ENCODE results near the gene ZNF619. TPM values are rescaled to one million over a fixed set of nuclear protein-coding genes. Genes with fewer than 3 reads are reported as not detected.

The ZNF619 gene
- total RNA-seq, 4 donors from 2014 or later = 8.2 to 10.2 (median 9.7) TPM

DNA sequence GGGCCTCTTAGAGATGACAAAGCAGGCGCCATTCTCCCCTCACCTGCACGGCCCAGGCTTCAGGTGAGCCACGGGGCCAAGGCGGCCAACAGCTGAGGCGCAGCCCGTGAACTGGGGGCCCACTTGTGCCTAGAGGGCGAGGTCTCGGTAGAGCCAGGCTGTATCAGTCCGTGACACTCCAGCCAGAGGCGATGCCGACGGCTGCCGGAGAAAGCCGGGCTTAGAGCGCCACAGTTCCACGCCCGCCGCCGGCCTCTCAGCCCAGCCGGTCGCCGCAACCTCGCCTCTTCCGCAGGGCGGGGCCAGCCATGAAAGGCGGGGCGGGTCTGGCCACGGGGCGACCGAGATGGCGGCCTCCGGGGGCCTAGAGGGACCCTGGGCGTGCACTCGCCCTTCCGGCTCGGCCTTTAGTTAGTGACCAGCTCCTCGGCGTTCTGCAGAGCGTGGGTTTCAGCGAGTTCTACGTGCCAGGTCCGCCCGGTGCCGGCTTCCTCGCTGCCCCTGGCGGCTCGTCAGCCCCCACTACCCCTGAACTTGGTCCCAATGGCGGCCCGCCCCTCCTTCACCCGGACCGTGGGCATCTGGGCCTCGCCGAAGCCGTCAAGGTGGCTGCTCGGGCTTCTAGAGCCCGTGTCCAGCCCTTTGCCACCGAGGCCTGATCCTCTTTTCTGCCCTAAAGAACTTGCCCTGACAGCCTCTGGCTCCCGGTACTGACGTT, 47.8 kb downstream of the ZNF619 start, which contains the start of gene ZNF621:
Gene ZNF621, plus strand, starts transcription at position 393 of the 718 bp plus-strand sequence. CDS start 881 bp downstream, outside the sequence.
- peak within 1 kb of the TSS; percentile 75 to 90 (median 85) for H3K27ac ChIP-seq
- peaks cover 4% of the 10 kb centered on the region in 2 donors for H3K36me3 ChIP-seq
- no peaks in the 10 kb centered on the region for H3K27me3 ChIP-seq
- H3K4me3 ChIP-seq (replicated peaks in 1 of 3) = peak within 1 kb of the TSS; percentile 78 to 99 (median 90)
- H3K4me1 ChIP-seq = peaks cover 0 to 19% of the 10 kb centered on the region in 2 donors
- TF ChIP-seq POLR2A (IDR thresholded peaks at IDR 0.05) = peak in 1 of 2 donors; percentile 94
- TF ChIP-seq, protein P1, sequence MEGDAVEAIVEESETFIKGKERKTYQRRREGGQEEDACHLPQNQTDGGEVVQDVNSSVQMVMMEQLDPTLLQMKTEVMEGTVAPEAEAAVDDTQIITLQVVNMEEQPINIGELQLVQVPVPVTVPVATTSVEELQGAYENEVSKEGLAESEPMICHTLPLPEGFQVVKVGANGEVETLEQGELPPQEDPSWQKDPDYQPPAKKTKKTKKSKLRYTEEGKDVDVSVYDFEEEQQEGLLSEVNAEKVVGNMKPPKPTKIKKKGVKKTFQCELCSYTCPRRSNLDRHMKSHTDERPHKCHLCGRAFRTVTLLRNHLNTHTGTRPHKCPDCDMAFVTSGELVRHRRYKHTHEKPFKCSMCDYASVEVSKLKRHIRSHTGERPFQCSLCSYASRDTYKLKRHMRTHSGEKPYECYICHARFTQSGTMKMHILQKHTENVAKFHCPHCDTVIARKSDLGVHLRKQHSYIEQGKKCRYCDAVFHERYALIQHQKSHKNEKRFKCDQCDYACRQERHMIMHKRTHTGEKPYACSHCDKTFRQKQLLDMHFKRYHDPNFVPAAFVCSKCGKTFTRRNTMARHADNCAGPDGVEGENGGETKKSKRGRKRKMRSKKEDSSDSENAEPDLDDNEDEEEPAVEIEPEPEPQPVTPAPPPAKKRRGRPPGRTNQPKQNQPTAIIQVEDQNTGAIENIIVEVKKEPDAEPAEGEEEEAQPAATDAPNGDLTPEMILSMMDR (IDR thresholded peaks at IDR 0.05) = peak in 2 of 6 experiments; percentile 11 to 12
- intact Hi-C loops (cut with DNase I) = loop anchor here (10.0 kb wide), 1 partner anchor 60 kb away; no protein-coding TSS in a partner anchor
- WGBS, 2 donors = 0 to 2% methylated on average over 18 of the region's 59 CpGs
- no peaks in the 10 kb centered on the region for H3K9me3 ChIP-seq
- DNase-seq = peak; percentile 90 to 93

DNA sequence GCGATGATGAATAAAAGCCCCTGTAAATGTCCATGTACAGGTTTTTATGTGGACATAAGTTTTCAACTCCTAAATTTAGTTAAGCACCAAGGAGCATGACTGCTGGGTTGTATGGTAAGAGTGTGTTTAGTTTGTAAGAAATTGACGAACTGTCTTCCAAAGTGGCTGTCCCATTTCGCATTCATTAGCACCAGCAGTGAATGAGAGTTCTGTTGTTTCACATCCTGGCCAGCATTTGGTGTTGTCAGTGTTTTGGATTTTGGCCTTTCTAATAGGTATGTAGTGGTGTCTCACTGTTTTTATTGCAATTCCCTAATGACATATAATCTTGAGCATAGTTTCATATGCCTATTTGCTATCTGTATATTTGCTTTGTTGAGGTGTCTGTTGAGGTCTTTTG, 51.5 kb downstream of the ZNF619 start:
- no peak for DNase-seq
- no peak overlapping the region for H3K4me3 ChIP-seq (replicated peaks in 1 of 3)
- no peak overlapping the region for H3K27ac ChIP-seq
- H3K36me3 ChIP-seq = peaks cover 36 to 38% of the 10 kb centered on the region in 2 donors
- H3K4me1 ChIP-seq = peaks cover 0 to 19% of the 10 kb centered on the region in 2 donors
- no peaks in the 10 kb centered on the region for H3K27me3 ChIP-seq
- intact Hi-C loops (cut with DNase I) = loop anchor here (10.0 kb wide), 1 partner anchor 64 kb away; no protein-coding TSS in a partner anchor
- no peak for TF ChIP-seq POLR2A (IDR thresholded peaks at IDR 0.05)
- TF ChIP-seq, protein P1 (IDR thresholded peaks at IDR 0.05) = no peak
- no peaks in the 10 kb centered on the region for H3K9me3 ChIP-seq
- 96 to 97% methylated on average over 3 of the region's 3 CpGs for WGBS, 2 donors

DNA sequence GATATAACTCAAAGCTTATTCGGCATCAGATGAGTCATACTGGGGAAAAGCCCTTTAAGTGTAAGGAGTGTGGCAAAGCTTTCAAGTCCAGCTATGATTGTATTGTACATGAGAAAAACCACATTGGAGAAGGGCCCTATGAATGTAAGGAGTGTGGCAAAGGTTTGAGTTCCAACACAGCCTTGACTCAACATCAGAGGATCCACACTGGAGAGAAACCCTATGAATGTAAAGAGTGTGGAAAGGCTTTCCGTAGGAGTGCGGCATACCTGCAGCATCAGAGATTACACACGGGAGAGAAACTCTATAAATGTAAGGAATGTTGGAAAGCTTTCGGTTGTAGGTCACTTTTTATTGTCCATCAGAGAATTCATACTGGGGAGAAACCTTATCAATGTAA, 55.3 kb downstream of the ZNF619 start:
- 97 to 98% methylated on average over 5 of the region's 5 CpGs for WGBS, 2 donors
- no peak for DNase-seq
- no peaks in the 10 kb centered on the region for H3K9me3 ChIP-seq
- no peak for TF ChIP-seq POLR2A (IDR thresholded peaks at IDR 0.05)
- TF ChIP-seq, protein P1 (IDR thresholded peaks at IDR 0.05) = no peak
- intact Hi-C loops (cut with DNase I) = no loop called here
- no peak overlapping the region for H3K27ac ChIP-seq
- no peak overlapping the region for H3K4me3 ChIP-seq (replicated peaks in 1 of 3)
- no peaks in the 10 kb centered on the region for H3K27me3 ChIP-seq
- peaks cover 36 to 49% of the 10 kb centered on the region in 2 donors for H3K36me3 ChIP-seq
- H3K4me1 ChIP-seq = no peaks in the 10 kb centered on the region

DNA sequence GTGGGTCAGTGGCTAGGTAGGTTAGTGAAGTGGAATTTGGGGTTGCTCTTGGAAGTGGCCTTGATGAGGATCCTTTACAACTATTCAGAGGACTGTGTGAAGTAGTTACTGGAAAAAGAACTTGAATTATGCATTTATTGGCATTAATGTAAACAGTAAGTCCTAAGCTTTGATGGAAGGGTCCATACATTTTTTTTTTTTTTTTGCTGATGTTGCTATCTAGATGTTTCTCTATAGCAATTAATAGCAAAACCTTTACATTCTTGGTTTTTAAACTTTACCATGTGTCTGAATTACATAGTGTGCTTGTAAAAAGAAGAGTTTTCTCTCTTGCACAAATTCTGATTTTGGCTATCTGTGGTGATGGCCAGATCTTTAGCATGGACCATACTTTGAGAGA, 57.4 kb downstream of the ZNF619 start:
- H3K4me1 ChIP-seq = no peaks in the 10 kb centered on the region
- H3K27ac ChIP-seq = no peak overlapping the region
- no peak for DNase-seq
- intact Hi-C loops (cut with DNase I) = no loop called here
- H3K27me3 ChIP-seq = no peaks in the 10 kb centered on the region
- no peak for TF ChIP-seq POLR2A (IDR thresholded peaks at IDR 0.05)
- TF ChIP-seq, protein P1 (IDR thresholded peaks at IDR 0.05) = no peak
- H3K9me3 ChIP-seq = no peaks in the 10 kb centered on the region
- peaks cover 33 to 49% of the 10 kb centered on the region in 2 donors for H3K36me3 ChIP-seq
- H3K4me3 ChIP-seq (replicated peaks in 1 of 3) = no peak overlapping the region

Small RNA genes lying within 50 kb of the gene (small RNA-seq; reads per million reads assigned to genes)
- gene RNU5B-2P = 0.28 reads per million

Other genes starting within 250 kb of the ZNF619 start
- 10 to 100 TPM; 20.9 to 46.1 (median 24.1) TPM for gene EIF1B, start 167.4 kb upstream of the ZNF619 start, total RNA-seq
- 1 to 10 TPM; 2.1 to 5.7 (median 4.9) TPM for gene ENTPD3, start 89.9 kb upstream of the ZNF619 start, total RNA-seq
- 100 to 1,000 TPM; 272 to 723 (median 339) TPM for gene RPL14, start 19.8 kb upstream of the ZNF619 start, total RNA-seq
- gene ZNF620, start 28.9 kb downstream of the ZNF619 start, total RNA-seq = 1 to 10 TPM; 5.6 to 8.6 (median 7.0) TPM
- gene ZNF621, start 47.8 kb downstream of the ZNF619 start, total RNA-seq = 10 to 100 TPM; 15.8 to 28.1 (median 23.4) TPM

All from thyroid gland (tissue), 4 donors.